ENCODE data around the gene CLC.
"Not testable (repeated sequence)": the region's sequence is repeated elsewhere in the genome, so short reads cannot be mapped to it uniquely, and the experiment has no call there.

CLC gene

GRCh38 chr19:39737891-39738290 is at the start of gene CLC:
CLC (minus strand) TSS chr19:39738029; CDS start chr19:39737952, 77 bp downstream.
- DNase-seq, result no peak

GRCh38 chr19:39780894-39781293 is 43.1 kb upstream of the CLC start:
- no peak for DNase-seq

- DNase-seq, result no peak
These were observed 40.9 kb upstream of the CLC start, which contains the start of gene LEUTX for GRCh38 chr19:39778763-39779162. LEUTX (plus strand) TSS chr19:39778854; CDS start chr19:39778921, 67 bp downstream.

- DNase-seq, result no peak
These were observed 31.0 kb upstream of the CLC start for GRCh38 chr19:39768786-39769185.

GRCh38 chr19:39768334-39768733 is 30.5 kb upstream of the CLC start:
- DNase-seq, result no peak

- DNase-seq, result no peak
These were observed 27.6 kb upstream of the CLC start for GRCh38 chr19:39765091-39766076.

- not testable (repeated sequence) for DNase-seq
These were observed 24.0 kb upstream of the CLC start for GRCh38 chr19:39761851-39762250.

- no peak for DNase-seq
These were observed 21.8 kb upstream of the CLC start for GRCh38 chr19:39759457-39760184.

- DNase-seq, result no peak
These were observed 17.1 kb upstream of the CLC start for GRCh38 chr19:39754971-39755370.

GRCh38 chr19:39754544-39754943 is 16.7 kb upstream of the CLC start:
- DNase-seq, result no peak

GRCh38 chr19:39752795-39753194 is 15.0 kb upstream of the CLC start:
- DNase-seq, result no peak

- no peak for DNase-seq
These were observed 14.6 kb upstream of the CLC start for GRCh38 chr19:39752390-39752789.

- no peak for DNase-seq
These were observed 12.2 kb upstream of the CLC start for GRCh38 chr19:39749981-39750380.

GRCh38 chr19:39746836-39747529 is 9.2 kb upstream of the CLC start:
- DNase-seq, result no peak

GRCh38 chr19:39745643-39746042 is 7.8 kb upstream of the CLC start:
- DNase-seq, result no peak

- no peak for DNase-seq
These were observed 2.6 kb upstream of the CLC start for GRCh38 chr19:39740395-39740794.

GRCh38 chr19:39738814-39739213 is 985 bp upstream of the CLC start:
- DNase-seq, result no peak

GRCh38 chr19:39737351-39737750 is 478 bp downstream of the CLC start:
- DNase-seq, result no peak

- no peak for DNase-seq
These were observed 1.7 kb downstream of the CLC start for GRCh38 chr19:39736088-39736487.

- DNase-seq, result no peak
These were observed 2.1 kb downstream of the CLC start for GRCh38 chr19:39735688-39736087.

GRCh38 chr19:39733841-39734240 is 4.0 kb downstream of the CLC start:
- DNase-seq, result no peak

GRCh38 chr19:39731685-39732084 is 6.1 kb downstream of the CLC start:
- DNase-seq, result no peak

- DNase-seq, result no peak
These were observed 8.2 kb downstream of the CLC start for GRCh38 chr19:39729594-39729993.

Measured in NCI-H2227 treated with DMSO at 0.1 percent for 48 hours (cell line).